ENCODE results near the gene LHX5. TPM values are rescaled to one million over a fixed set of nuclear protein-coding genes. Genes with fewer than 3 reads are reported as not detected.

The LHX5 gene
- total RNA-seq, 1 experiment from 2014 or later: not detected

- Mint-ChIP-seq H3K27me3 (ENCODE audit: unreplicated experiment) (peaks cover 87% of the 10 kb centered on the region), H3K9me3 (ENCODE audit: low read depth, unreplicated experiment) (no peaks in the 10 kb centered on the region), H3K36me3 (ENCODE audit: insufficient read depth, unreplicated experiment) (no peaks in the 10 kb centered on the region), H3K4me1 (ENCODE audit: low read depth, unreplicated experiment) (no peaks in the 10 kb centered on the region), H3K27ac (ENCODE audit: unreplicated experiment) (no peak overlapping the region), H3K4me3 (ENCODE audit: low read depth, unreplicated experiment) (no peak overlapping the region)
- TF ChIP-seq CTCF (IDR thresholded peaks at IDR 0.05; ENCODE audit: unreplicated experiment): no peak
- intact Hi-C loops (cut with micrococcal nuclease; ENCODE audit: unreplicated experiment): no loop called here
- DNase-seq: no peak
- no TSS peak for BruUV-seq (replicated peaks)
- CTCF ChIA-PET: no interaction called here
Observed at GRCh38 chr12:113457710-113458109, 14.0 kb downstream of the LHX5 start.

- no peak overlapping the region for H3K27ac Mint-ChIP-seq (ENCODE audit: unreplicated experiment)
- H3K9me3 Mint-ChIP-seq (ENCODE audit: low read depth, unreplicated experiment): no peaks in the 10 kb centered on the region
- intact Hi-C loops (cut with micrococcal nuclease; ENCODE audit: unreplicated experiment): no loop called here
- H3K36me3 Mint-ChIP-seq (ENCODE audit: insufficient read depth, unreplicated experiment): no peaks in the 10 kb centered on the region
- CTCF ChIA-PET: no interaction called here
- peaks cover 87% of the 10 kb centered on the region for H3K27me3 Mint-ChIP-seq (ENCODE audit: unreplicated experiment)
- H3K4me1 Mint-ChIP-seq (ENCODE audit: low read depth, unreplicated experiment): no peaks in the 10 kb centered on the region
- no TSS peak for BruUV-seq (replicated peaks)
- no peak for DNase-seq
- no peak for TF ChIP-seq CTCF (IDR thresholded peaks at IDR 0.05; ENCODE audit: unreplicated experiment)
- H3K4me3 Mint-ChIP-seq (ENCODE audit: low read depth, unreplicated experiment): no peak overlapping the region
Observed at GRCh38 chr12:113457185-113457584, 14.5 kb downstream of the LHX5 start.

- Mint-ChIP-seq H3K4me1 (ENCODE audit: low read depth, unreplicated experiment) (no peaks in the 10 kb centered on the region), H3K9me3 (ENCODE audit: low read depth, unreplicated experiment) (no peaks in the 10 kb centered on the region), H3K27ac (ENCODE audit: unreplicated experiment) (no peak overlapping the region), H3K27me3 (ENCODE audit: unreplicated experiment) (peaks cover 87% of the 10 kb centered on the region), H3K36me3 (ENCODE audit: insufficient read depth, unreplicated experiment) (no peaks in the 10 kb centered on the region), H3K4me3 (ENCODE audit: low read depth, unreplicated experiment) (no peak overlapping the region)
- intact Hi-C loops (cut with micrococcal nuclease; ENCODE audit: unreplicated experiment): no loop called here
- no TSS peak for BruUV-seq (replicated peaks)
- no peak for TF ChIP-seq CTCF (IDR thresholded peaks at IDR 0.05; ENCODE audit: unreplicated experiment)
- CTCF ChIA-PET: no interaction called here
- DNase-seq: no peak
Observed at GRCh38 chr12:113456761-113457160, 14.9 kb downstream of the LHX5 start.

- BruUV-seq (replicated peaks): no TSS peak
- CTCF ChIA-PET: interaction anchor here (0.6 kb wide), 1 partner anchor 622 kb away, joined by 4 read pairs; no protein-coding TSS in a partner anchor
- Mint-ChIP-seq H3K4me3 (ENCODE audit: low read depth, unreplicated experiment) (no peak overlapping the region), H3K27ac (ENCODE audit: unreplicated experiment) (no peak overlapping the region), H3K36me3 (ENCODE audit: insufficient read depth, unreplicated experiment) (no peaks in the 10 kb centered on the region), H3K27me3 (ENCODE audit: unreplicated experiment) (peaks cover 83% of the 10 kb centered on the region), H3K4me1 (ENCODE audit: low read depth, unreplicated experiment) (no peaks in the 10 kb centered on the region), H3K9me3 (ENCODE audit: low read depth, unreplicated experiment) (no peaks in the 10 kb centered on the region)
- DNase-seq: no peak
- no peak for TF ChIP-seq CTCF (IDR thresholded peaks at IDR 0.05; ENCODE audit: unreplicated experiment)
- intact Hi-C loops (cut with micrococcal nuclease; ENCODE audit: unreplicated experiment): no loop called here
Observed at GRCh38 chr12:113456199-113456598, 15.5 kb downstream of the LHX5 start.
